CD14-positive monocyte (primary cell): ENCODE data around the gene CD63. TPM values are rescaled to one million over a fixed set of nuclear protein-coding genes. Genes with fewer than 3 reads are reported as not detected.

ENCODE experiments used
- DNase-seq, 3 donors: peaks; one replicate each; pipeline ENCODE4 v3.0.0-alpha.2; 2011 to 2022
- H2AFZ ChIP-seq: 2 replicates; pipeline ENCODE4 v1.6.0; 2012; ENCODE audit warnings: mild to moderate bottlenecking, low read depth, low read length, inconsistent platforms; ENCODE audit not compliant: insufficient read depth, poor library complexity, severe bottlenecking
- H3K27ac ChIP-seq, 2 donors: 1 replicate in 1 of 2; 2 replicates in 1 of 2; pipeline ENCODE4 v1.5.1; 2012 to 2013; ENCODE audit warnings: low read length in 2 of 2, control low read depth in 1 of 2, inconsistent platforms in 1 of 2, low read depth in 1 of 2, mild to moderate bottlenecking in 1 of 2
- H3K27me3 ChIP-seq, 2 donors: one replicate each; pipeline versions ENCODE4 v1.6.0 to v1.6.1; 2011 to 2013; ENCODE audit warnings: low read length in 2 of 2; ENCODE audit not compliant: control insufficient read depth in 2 of 2, insufficient read depth in 2 of 2
- H3K36me3 ChIP-seq, 2 donors: replicated peaks in 1 of 2; 1 replicate in 1 of 2; 2 replicates in 1 of 2; pipeline versions ENCODE4 v1.5.1 to v1.6.1; 2012 to 2013; ENCODE audit warnings: low read length in 2 of 2, control low read depth in 1 of 2, inconsistent platforms in 1 of 2, mild to moderate bottlenecking in 1 of 2; ENCODE audit not compliant: insufficient read depth in 2 of 2, control insufficient read depth in 1 of 2
- H3K4me1 ChIP-seq, 2 donors: 1 replicate in 1 of 2; 2 replicates in 1 of 2; pipeline versions ENCODE4 v1.5.1 to v1.6.1; 2012 to 2013; ENCODE audit warnings: low read length in 2 of 2, control low read depth in 1 of 2, inconsistent platforms in 1 of 2, mild to moderate bottlenecking in 1 of 2, moderate library complexity in 1 of 2; ENCODE audit not compliant: insufficient read depth in 2 of 2, control insufficient read depth in 1 of 2
- H3K4me2 ChIP-seq: replicated peaks from 2 replicates; pipeline ENCODE3; 2012; ENCODE audit warnings: low read length, moderate library complexity, mild to moderate bottlenecking; ENCODE audit not compliant: poor library complexity, severe bottlenecking; ENCODE audit errors: extremely low read depth
- H3K4me3 ChIP-seq, 3 experiments: fragments of 200-600 bp in 1 of 3; sonication (generic) in 1 of 3; replicated peaks in 1 of 3; 1 replicate in 2 of 3; 2 replicates in 1 of 3; pipeline ENCODE4 v1.5.1; 2011 to 2013; ENCODE audit warnings: low read length in 3 of 3, mild to moderate bottlenecking in 3 of 3, control low read depth in 2 of 3, low read depth in 2 of 3, inconsistent platforms in 1 of 3, moderate library complexity in 1 of 3
- H3K79me2 ChIP-seq: 2 replicates; pipeline ENCODE4 v1.6.0; 2012; ENCODE audit warnings: mild to moderate bottlenecking, control low read depth, inconsistent platforms, low read length, moderate library complexity; ENCODE audit not compliant: insufficient read depth
- H3K9ac ChIP-seq: 2 replicates; pipeline ENCODE4 v1.6.0; 2017; ENCODE audit warnings: low read length, mild to moderate bottlenecking; ENCODE audit not compliant: insufficient read depth, poor library complexity, severe bottlenecking
- H3K9me3 ChIP-seq, 2 donors: replicated peaks in 1 of 2; 1 replicate in 1 of 2; 2 replicates in 1 of 2; pipeline versions ENCODE4 v1.5.1 to v1.6.1; 2012 to 2013; ENCODE audit warnings: low read length in 2 of 2, control low read depth in 1 of 2; ENCODE audit not compliant: control insufficient read depth in 1 of 2, insufficient read depth in 1 of 2
- H4K20me1 ChIP-seq: 2 replicates; pipeline ENCODE4 v1.6.0; 2012; ENCODE audit warnings: mild to moderate bottlenecking, low read length, control low read depth, moderate library complexity; ENCODE audit not compliant: insufficient read depth
- H3K27ac Mint-ChIP-seq, 7 donors: one replicate each; pipeline ENCODE4 v1.8.0; 2020; ENCODE audit warnings: mild to moderate bottlenecking in 7 of 7, mixed read lengths in 7 of 7, moderate library complexity in 6 of 7, inconsistent platforms in 2 of 7
- H3K27me3 Mint-ChIP-seq, 3 donors: one replicate each; pipeline ENCODE4 v1.8.0; 2021 to 2022; ENCODE audit warnings: low read depth in 3 of 3, mild to moderate bottlenecking in 3 of 3, mixed read lengths in 3 of 3, moderate library complexity in 3 of 3, inconsistent platforms in 1 of 3
- H3K36me3 Mint-ChIP-seq, 2 donors: one replicate each; pipeline ENCODE4 v1.8.0; 2020; ENCODE audit warnings: mixed read lengths in 2 of 2, inconsistent platforms in 1 of 2, mild to moderate bottlenecking in 1 of 2
- H3K4me1 Mint-ChIP-seq: one replicate; pipeline ENCODE4 v1.8.0; 2020; ENCODE audit warnings: mild to moderate bottlenecking, mixed read lengths
- H3K4me3 Mint-ChIP-seq, 2 donors: one replicate each; pipeline ENCODE4 v1.8.0; 2020; ENCODE audit warnings: mild to moderate bottlenecking in 2 of 2, mixed read lengths in 2 of 2, moderate library complexity in 1 of 2
- H3K9me3 Mint-ChIP-seq, 7 donors: one replicate each; pipeline ENCODE4 v1.8.0; 2020 to 2022; ENCODE audit warnings: mixed read lengths in 7 of 7, mild to moderate bottlenecking in 6 of 7, moderate library complexity in 6 of 7, inconsistent platforms in 2 of 7
- CTCF ChIP-seq: fragments of 200-600 bp; IDR thresholded peaks from one replicate; pipeline ENCODE4 v1.8.0; 2022; ENCODE audit warnings: antibody characterized with exemption, mild to moderate bottlenecking
- WGBS: methylation state at CpG from one replicate; pipeline ENCODE4 v1.1.5; 2013; ENCODE audit warnings: missing lambda C conversion rate; ENCODE audit not compliant: insufficient coverage; 5-methylcytosine and 5-hydroxymethylcytosine counted together
- intact Hi-C, 2 donors: fragments of 100-400 bp; cut with micrococcal nuclease; formaldehyde crosslinking; loops; one replicate each; pipeline versions ENCODE4 v1.15.0 to v1.15.1; 2023
- polyA plus RNA-seq, 3 donors: library from polyadenylated mRNA; depleted of rRNA in 1 of 3; unstranded in 2 of 3; stranded (reverse) in 1 of 3; fragments of 300-500 nt in 2 of 3; fragments of >200 nt in 1 of 3; fragmentation: Illumina TruSeq in 2 of 3; gene quantifications; 1 replicate in 2 of 3; 2 replicates in 1 of 3; pipeline ENCODE4 v1.2.3, GENCODE V29; 2012 to 2021

The CD63 gene
- polyA plus RNA-seq, 3 donors: 336 to 1,099 (median 988) TPM

GRCh38 chr12:55721601-55722213 is 7.1 kb downstream of the CD63 start:
- peaks cover 37 to 82% of the 10 kb centered on the region in 2 donors for H3K36me3 ChIP-seq
- 93% methylated on average over 7 of the region's 14 CpGs for WGBS
- peaks cover 64% of the 10 kb centered on the region for H3K4me1 Mint-ChIP-seq
- H3K9ac ChIP-seq: no peak overlapping the region
- peaks cover 54 to 75% of the 10 kb centered on the region in 2 donors for H3K36me3 Mint-ChIP-seq
- H3K27ac ChIP-seq: no peak overlapping the region
- TF ChIP-seq CTCF: no peak
- DNase-seq: no peak
- H3K4me1 ChIP-seq: peaks cover 21 to 52% of the 10 kb centered on the region in 2 donors
- H3K4me3 Mint-ChIP-seq: no peak overlapping the region
- H3K9me3 Mint-ChIP-seq: peaks cover 0 to 4% (median 0%) of the 10 kb centered on the region in 7 donors
- H4K20me1 ChIP-seq: peaks cover 73% of the 10 kb centered on the region
- no peak overlapping the region for H3K4me2 ChIP-seq
- no peak overlapping the region for H3K4me3 ChIP-seq
- no peaks in the 10 kb centered on the region for H3K27me3 Mint-ChIP-seq
- intact Hi-C loops: loop anchor here in 1 of 2 donors (5.0 kb wide), 1 partner anchor 64 kb away; no protein-coding TSS in a partner anchor
- H3K27ac Mint-ChIP-seq: peak overlapping the region in 3 of 7 donors; percentile 26 to 69 (median 60)
- H3K9me3 ChIP-seq: no peaks in the 10 kb centered on the region
- H3K27me3 ChIP-seq: no peaks in the 10 kb centered on the region
- no peak overlapping the region for H2AFZ ChIP-seq
- H3K79me2 ChIP-seq: peaks cover 41% of the 10 kb centered on the region

GRCh38 chr12:55720894-55721444 is 7.8 kb downstream of the CD63 start:
- intact Hi-C loops: loop anchor here in 1 of 2 donors (5.0 kb wide), 1 partner anchor 64 kb away; no protein-coding TSS in a partner anchor
- H3K79me2 ChIP-seq: peaks cover 36% of the 10 kb centered on the region
- H3K9me3 ChIP-seq: no peaks in the 10 kb centered on the region
- 64% methylated on average over 6 of the region's 9 CpGs for WGBS
- Mint-ChIP-seq H3K27ac (peak overlapping the region in 2 of 7 donors; percentile 21 to 40), H3K4me3 (no peak overlapping the region), H3K9me3 (peaks cover 0 to 4% (median 0%) of the 10 kb centered on the region in 7 donors), H3K4me1 (peaks cover 64% of the 10 kb centered on the region), H3K27me3 (no peaks in the 10 kb centered on the region), H3K36me3 (peaks cover 49 to 68% of the 10 kb centered on the region in 2 donors)
- peaks cover 32 to 74% of the 10 kb centered on the region in 2 donors for H3K36me3 ChIP-seq
- H3K4me3 ChIP-seq: no peak overlapping the region
- peak; percentile 57 for TF ChIP-seq CTCF
- H4K20me1 ChIP-seq: peaks cover 72% of the 10 kb centered on the region
- H3K27me3 ChIP-seq: no peaks in the 10 kb centered on the region
- no peak overlapping the region for H3K9ac ChIP-seq
- H3K4me2 ChIP-seq: no peak overlapping the region
- DNase-seq: peak in 2 of 3 donors; percentile 39 to 51
- peaks cover 24 to 56% of the 10 kb centered on the region in 2 donors for H3K4me1 ChIP-seq
- H3K27ac ChIP-seq: no peak overlapping the region
- no peak overlapping the region for H2AFZ ChIP-seq
